GM23338 (cell line): Measurements from ENCODE around the gene TRAF3. TPM values are rescaled to one million over a fixed set of nuclear protein-coding genes. Genes with fewer than 3 reads are reported as not detected.
A peak's percentile ranks its signal among the peaks of the same experiment; 100 is the strongest.

Source experiments
- ATAC-seq: fragments of 200-7000 bp; cut with Tn5 transposase; 3 replicates; pipeline ENCODE4 v1.9.1; 2020
- DNase-seq: peaks from one replicate; pipeline ENCODE4 v3.0.0-alpha.2; 2015; ENCODE audit warnings: low spot score
- H2AFZ ChIP-seq: fragments of 200-600 bp; sonication (generic); 2 replicates; pipeline ENCODE4 v1.8.0; 2016; ENCODE audit warnings: antibody characterized with exemption, mild to moderate bottlenecking, moderate library complexity
- H3F3A ChIP-seq: fragments of 200-600 bp; sonication (generic); replicated peaks from 2 replicates; pipeline ENCODE4 v1.8.0; 2017; ENCODE audit warnings: antibody characterized with exemption, mixed run types, low read depth
- H3K27ac ChIP-seq: fragments of 200-600 bp; sonication (generic); 2 replicates; pipeline ENCODE4 v1.6.1; 2016; ENCODE audit warnings: low read depth
- H3K27me3 ChIP-seq: fragments of 200-600 bp; sonication (generic); 2 replicates; pipeline ENCODE4 v1.8.0; 2016; ENCODE audit warnings: mild to moderate bottlenecking, mixed run types, moderate library complexity; ENCODE audit not compliant: insufficient read depth
- H3K36me3 ChIP-seq: fragments of 200-600 bp; sonication (generic); 2 replicates; pipeline ENCODE4 v1.8.0; 2016; ENCODE audit warnings: mild to moderate bottlenecking; ENCODE audit not compliant: insufficient read depth
- H3K4me1 ChIP-seq: fragments of 200-600 bp; sonication (generic); 2 replicates; pipeline ENCODE4 v1.8.0; 2016; ENCODE audit warnings: mild to moderate bottlenecking, moderate library complexity; ENCODE audit not compliant: insufficient read depth
- H3K4me2 ChIP-seq: fragments of 200-600 bp; sonication (generic); 2 replicates; pipeline ENCODE4 v1.7.1; 2017; ENCODE audit warnings: mixed run types
- H3K4me3 ChIP-seq: fragments of 200-600 bp; sonication (generic); 2 replicates; pipeline ENCODE4 v1.6.1; 2016; ENCODE audit warnings: mixed run types
- H3K79me2 ChIP-seq: fragments of 200-600 bp; sonication (generic); replicated peaks from 2 replicates; pipeline ENCODE4 v1.8.0; 2017; ENCODE audit warnings: mild to moderate bottlenecking; ENCODE audit not compliant: insufficient read depth
- H3K9me2 ChIP-seq: fragments of 200-600 bp; sonication (generic); 2 replicates; pipeline ENCODE4 v1.8.0; 2017; ENCODE audit not compliant: insufficient read depth
- H4K20me1 ChIP-seq: fragments of 200-600 bp; sonication (generic); replicated peaks from 2 replicates; pipeline ENCODE4 v1.8.0; 2017; ENCODE audit warnings: mild to moderate bottlenecking; ENCODE audit not compliant: insufficient read depth
- H3K27ac Mint-ChIP-seq: 2 replicates; pipeline ENCODE4 v1.8.0; 2020; ENCODE audit warnings: inconsistent platforms, mild to moderate bottlenecking, moderate library complexity, mixed read lengths
- H3K27me3 Mint-ChIP-seq: 3 replicates; pipeline ENCODE4 v1.8.0; 2022; ENCODE audit warnings: low read depth, mild to moderate bottlenecking, moderate library complexity, mixed read lengths, inconsistent platforms; ENCODE audit not compliant: insufficient read depth, poor library complexity
- H3K36me3 Mint-ChIP-seq: 3 replicates; pipeline ENCODE4 v1.8.0; 2021; ENCODE audit warnings: low read depth, mild to moderate bottlenecking, inconsistent platforms, moderate library complexity, mixed read lengths
- H3K4me1 Mint-ChIP-seq: 3 replicates; pipeline ENCODE4 v1.8.0; 2020; ENCODE audit warnings: mild to moderate bottlenecking, inconsistent platforms, mixed read lengths
- H3K4me3 Mint-ChIP-seq: 3 replicates; pipeline ENCODE4 v1.8.0; 2021; ENCODE audit warnings: moderate library complexity, mild to moderate bottlenecking, inconsistent platforms, mixed read lengths
- H3K9me3 Mint-ChIP-seq: 3 replicates; pipeline ENCODE4 v1.8.0; 2020; ENCODE audit warnings: moderate library complexity, mild to moderate bottlenecking, inconsistent platforms, mixed read lengths
- CREB1 ChIP-seq: fragments of 250-450 bp; sonication (Bioruptor Pico); IDR thresholded peaks from 2 replicates; pipeline ENCODE4 v1.5.0; 2020; ENCODE audit warnings: low read depth, mild to moderate bottlenecking, moderate library complexity
- EZH2 ChIP-seq: fragments of 200-600 bp; sonication (generic); IDR thresholded peaks from one replicate; pipeline ENCODE4 v1.8.0; 2017; ENCODE audit warnings: antibody characterized with exemption, mild to moderate bottlenecking, low read depth; ENCODE audit not compliant: unreplicated experiment
- EZH2phosphoT487 ChIP-seq: fragments of 200-600 bp; sonication (generic); IDR thresholded peaks from one replicate; pipeline ENCODE4 v1.8.1; 2018; ENCODE audit warnings: antibody characterized with exemption; ENCODE audit not compliant: unreplicated experiment
- JUNB ChIP-seq: IDR thresholded peaks from one replicate; pipeline ENCODE4 v1.6.1; 2016; ENCODE audit warnings: antibody characterized with exemption; ENCODE audit not compliant: unreplicated experiment
- NANOG ChIP-seq: IDR thresholded peaks from 2 replicates; pipeline ENCODE4 v1.6.1; 2016; ENCODE audit warnings: antibody characterized with exemption, borderline replicate concordance
- POLR2AphosphoS5 ChIP-seq: IDR thresholded peaks from 2 replicates; pipeline ENCODE4 v1.6.1; 2016; ENCODE audit warnings: antibody characterized with exemption, low read depth
- STAT1 ChIP-seq: IDR thresholded peaks from one replicate; pipeline ENCODE4 v1.6.1; 2016; ENCODE audit warnings: antibody characterized with exemption; ENCODE audit not compliant: unreplicated experiment
- ZNF114 ChIP-seq: fragments of 250-450 bp; sonication (Bioruptor Pico); IDR thresholded peaks from 2 replicates; pipeline ENCODE4 v1.5.0; 2020; ENCODE audit warnings: mild to moderate bottlenecking, moderate library complexity
- ZNF331 ChIP-seq: fragments of 250-450 bp; sonication (Bioruptor Pico); IDR thresholded peaks from 2 replicates; pipeline ENCODE4 v1.5.0; 2020; ENCODE audit warnings: low read depth, mild to moderate bottlenecking, moderate library complexity
- polyA plus RNA-seq: library from polyadenylated mRNA; unstranded; fragments of >200 nt; fragmentation: Nextera tagmentation; extraction: Ambion mirVana; gene quantifications from 2 replicates; pipeline ENCODE4 v1.2.1, GENCODE V29; 2016
- total RNA-seq: library from RNA; depleted of rRNA; stranded (reverse); fragments of >200 nt; shearing (Covaris generic); gene quantifications from 2 replicates; pipeline ENCODE4 v1.2.3, GENCODE V29; 2014
- TF ChIP-seq, protein P1 (sequence below): IDR thresholded peaks from 2 replicates; pipeline ENCODE4 v1.6.1; 2016; ENCODE audit warnings: antibody characterized with exemption
- TF ChIP-seq, protein P2 (sequence below), 2 experiments: fragments of 200-600 bp in 1 of 2; sonication (generic) in 1 of 2; conservative IDR thresholded peaks; 2 replicates each; pipeline versions ENCODE4 v1.5.1 to v1.6.1; 2016 to 2017; ENCODE audit warnings: antibody characterized with exemption in 2 of 2, low read depth in 2 of 2, mild to moderate bottlenecking in 2 of 2, moderate library complexity in 1 of 2
- TF ChIP-seq, protein P3 (sequence below): fragments of 250-450 bp; sonication (Bioruptor Pico); IDR thresholded peaks from 2 replicates; pipeline ENCODE4 v1.5.0; 2020; ENCODE audit warnings: mild to moderate bottlenecking, moderate library complexity
- TF ChIP-seq, protein P4 (sequence below): IDR thresholded peaks from one replicate; pipeline ENCODE4 v1.6.1; 2018; ENCODE audit warnings: antibody characterized with exemption; ENCODE audit not compliant: unreplicated experiment

The TRAF3 gene
- total and polyA plus RNA-seq, 2 experiments from 2014 or later, result 3.7 to 9.3 TPM

DNA sequence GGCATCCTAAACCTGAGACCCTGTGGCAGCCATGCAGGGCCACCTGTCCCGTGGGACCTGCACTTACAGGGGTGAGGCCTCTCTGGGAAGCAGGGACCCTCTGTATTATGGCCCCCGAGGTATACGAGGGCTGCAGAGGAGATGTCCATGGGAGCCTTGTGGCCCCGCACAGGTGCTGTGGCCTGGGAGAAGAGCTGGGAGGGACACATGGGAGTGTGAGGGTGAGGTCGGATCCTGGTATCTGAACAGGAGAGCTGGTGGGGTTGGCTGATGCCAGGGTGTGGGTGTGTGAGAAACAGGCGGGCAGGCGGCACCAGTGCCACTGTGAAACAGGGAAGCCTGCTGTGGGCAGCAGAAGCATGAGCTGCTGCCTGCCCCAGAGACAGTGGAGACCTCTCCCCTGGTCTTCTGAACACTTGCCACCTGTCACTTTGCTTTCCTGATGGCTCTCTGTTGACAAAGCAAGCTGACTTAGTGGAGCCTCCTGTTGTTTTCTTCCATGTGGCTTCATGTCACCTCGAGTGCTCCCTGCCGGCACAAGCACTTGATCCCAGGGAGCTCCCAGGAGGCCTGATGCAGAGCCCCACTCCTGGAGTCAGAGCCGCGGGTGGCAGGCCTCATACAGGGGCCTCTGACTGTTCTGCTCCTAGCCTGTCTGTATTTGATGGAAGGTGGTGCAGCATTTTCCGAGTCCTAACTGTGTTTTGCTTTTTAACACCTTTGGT, 125.4 kb downstream of the TRAF3 start:
- H3K9me3 Mint-ChIP-seq, result peaks cover 22% of the 10 kb centered on the region
- peaks cover 4% of the 10 kb centered on the region for H3K27me3 Mint-ChIP-seq
- H3K4me2 ChIP-seq, result no peak overlapping the region
- peaks cover 33% of the 10 kb centered on the region for H3K36me3 Mint-ChIP-seq
- no peak overlapping the region for H3K4me3 ChIP-seq
- H4K20me1 ChIP-seq, result no peaks in the 10 kb centered on the region
- H3K36me3 ChIP-seq, result no peaks in the 10 kb centered on the region
- 0 out of 2 replicates have a peak, but pooled peaks cover 4% of the 10 kb centered on the region for H3F3A ChIP-seq
- DNase-seq, result no peak
- ATAC-seq, result no peak
- no peaks in the 10 kb centered on the region for H3K4me1 ChIP-seq
- peaks cover 4% of the 10 kb centered on the region; the same call in 2 of the 3 replicates for H3K4me1 Mint-ChIP-seq
- H2AFZ ChIP-seq, result no peak overlapping the region
- TF ChIP-seq ZNF331 (CRISPR knock-in tag) (no peak), EZH2 (no peak), NANOG (no peak), JUNB (no peak), STAT1 (no peak), EZH2phosphoT487 (no peak), CREB1 (CRISPR knock-in tag) (no peak), POLR2AphosphoS5 (no peak), ZNF114 (CRISPR knock-in tag) (no peak)
- TF ChIP-seq, protein P1, sequence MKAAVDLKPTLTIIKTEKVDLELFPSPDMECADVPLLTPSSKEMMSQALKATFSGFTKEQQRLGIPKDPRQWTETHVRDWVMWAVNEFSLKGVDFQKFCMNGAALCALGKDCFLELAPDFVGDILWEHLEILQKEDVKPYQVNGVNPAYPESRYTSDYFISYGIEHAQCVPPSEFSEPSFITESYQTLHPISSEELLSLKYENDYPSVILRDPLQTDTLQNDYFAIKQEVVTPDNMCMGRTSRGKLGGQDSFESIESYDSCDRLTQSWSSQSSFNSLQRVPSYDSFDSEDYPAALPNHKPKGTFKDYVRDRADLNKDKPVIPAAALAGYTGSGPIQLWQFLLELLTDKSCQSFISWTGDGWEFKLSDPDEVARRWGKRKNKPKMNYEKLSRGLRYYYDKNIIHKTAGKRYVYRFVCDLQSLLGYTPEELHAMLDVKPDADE, result no peak
- TF ChIP-seq, protein P2, sequence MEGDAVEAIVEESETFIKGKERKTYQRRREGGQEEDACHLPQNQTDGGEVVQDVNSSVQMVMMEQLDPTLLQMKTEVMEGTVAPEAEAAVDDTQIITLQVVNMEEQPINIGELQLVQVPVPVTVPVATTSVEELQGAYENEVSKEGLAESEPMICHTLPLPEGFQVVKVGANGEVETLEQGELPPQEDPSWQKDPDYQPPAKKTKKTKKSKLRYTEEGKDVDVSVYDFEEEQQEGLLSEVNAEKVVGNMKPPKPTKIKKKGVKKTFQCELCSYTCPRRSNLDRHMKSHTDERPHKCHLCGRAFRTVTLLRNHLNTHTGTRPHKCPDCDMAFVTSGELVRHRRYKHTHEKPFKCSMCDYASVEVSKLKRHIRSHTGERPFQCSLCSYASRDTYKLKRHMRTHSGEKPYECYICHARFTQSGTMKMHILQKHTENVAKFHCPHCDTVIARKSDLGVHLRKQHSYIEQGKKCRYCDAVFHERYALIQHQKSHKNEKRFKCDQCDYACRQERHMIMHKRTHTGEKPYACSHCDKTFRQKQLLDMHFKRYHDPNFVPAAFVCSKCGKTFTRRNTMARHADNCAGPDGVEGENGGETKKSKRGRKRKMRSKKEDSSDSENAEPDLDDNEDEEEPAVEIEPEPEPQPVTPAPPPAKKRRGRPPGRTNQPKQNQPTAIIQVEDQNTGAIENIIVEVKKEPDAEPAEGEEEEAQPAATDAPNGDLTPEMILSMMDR (conservative IDR thresholded peaks at IDR 0.05; ENCODE audit: low read depth in 2 of 2), result no peak
- TF ChIP-seq, protein P3, sequence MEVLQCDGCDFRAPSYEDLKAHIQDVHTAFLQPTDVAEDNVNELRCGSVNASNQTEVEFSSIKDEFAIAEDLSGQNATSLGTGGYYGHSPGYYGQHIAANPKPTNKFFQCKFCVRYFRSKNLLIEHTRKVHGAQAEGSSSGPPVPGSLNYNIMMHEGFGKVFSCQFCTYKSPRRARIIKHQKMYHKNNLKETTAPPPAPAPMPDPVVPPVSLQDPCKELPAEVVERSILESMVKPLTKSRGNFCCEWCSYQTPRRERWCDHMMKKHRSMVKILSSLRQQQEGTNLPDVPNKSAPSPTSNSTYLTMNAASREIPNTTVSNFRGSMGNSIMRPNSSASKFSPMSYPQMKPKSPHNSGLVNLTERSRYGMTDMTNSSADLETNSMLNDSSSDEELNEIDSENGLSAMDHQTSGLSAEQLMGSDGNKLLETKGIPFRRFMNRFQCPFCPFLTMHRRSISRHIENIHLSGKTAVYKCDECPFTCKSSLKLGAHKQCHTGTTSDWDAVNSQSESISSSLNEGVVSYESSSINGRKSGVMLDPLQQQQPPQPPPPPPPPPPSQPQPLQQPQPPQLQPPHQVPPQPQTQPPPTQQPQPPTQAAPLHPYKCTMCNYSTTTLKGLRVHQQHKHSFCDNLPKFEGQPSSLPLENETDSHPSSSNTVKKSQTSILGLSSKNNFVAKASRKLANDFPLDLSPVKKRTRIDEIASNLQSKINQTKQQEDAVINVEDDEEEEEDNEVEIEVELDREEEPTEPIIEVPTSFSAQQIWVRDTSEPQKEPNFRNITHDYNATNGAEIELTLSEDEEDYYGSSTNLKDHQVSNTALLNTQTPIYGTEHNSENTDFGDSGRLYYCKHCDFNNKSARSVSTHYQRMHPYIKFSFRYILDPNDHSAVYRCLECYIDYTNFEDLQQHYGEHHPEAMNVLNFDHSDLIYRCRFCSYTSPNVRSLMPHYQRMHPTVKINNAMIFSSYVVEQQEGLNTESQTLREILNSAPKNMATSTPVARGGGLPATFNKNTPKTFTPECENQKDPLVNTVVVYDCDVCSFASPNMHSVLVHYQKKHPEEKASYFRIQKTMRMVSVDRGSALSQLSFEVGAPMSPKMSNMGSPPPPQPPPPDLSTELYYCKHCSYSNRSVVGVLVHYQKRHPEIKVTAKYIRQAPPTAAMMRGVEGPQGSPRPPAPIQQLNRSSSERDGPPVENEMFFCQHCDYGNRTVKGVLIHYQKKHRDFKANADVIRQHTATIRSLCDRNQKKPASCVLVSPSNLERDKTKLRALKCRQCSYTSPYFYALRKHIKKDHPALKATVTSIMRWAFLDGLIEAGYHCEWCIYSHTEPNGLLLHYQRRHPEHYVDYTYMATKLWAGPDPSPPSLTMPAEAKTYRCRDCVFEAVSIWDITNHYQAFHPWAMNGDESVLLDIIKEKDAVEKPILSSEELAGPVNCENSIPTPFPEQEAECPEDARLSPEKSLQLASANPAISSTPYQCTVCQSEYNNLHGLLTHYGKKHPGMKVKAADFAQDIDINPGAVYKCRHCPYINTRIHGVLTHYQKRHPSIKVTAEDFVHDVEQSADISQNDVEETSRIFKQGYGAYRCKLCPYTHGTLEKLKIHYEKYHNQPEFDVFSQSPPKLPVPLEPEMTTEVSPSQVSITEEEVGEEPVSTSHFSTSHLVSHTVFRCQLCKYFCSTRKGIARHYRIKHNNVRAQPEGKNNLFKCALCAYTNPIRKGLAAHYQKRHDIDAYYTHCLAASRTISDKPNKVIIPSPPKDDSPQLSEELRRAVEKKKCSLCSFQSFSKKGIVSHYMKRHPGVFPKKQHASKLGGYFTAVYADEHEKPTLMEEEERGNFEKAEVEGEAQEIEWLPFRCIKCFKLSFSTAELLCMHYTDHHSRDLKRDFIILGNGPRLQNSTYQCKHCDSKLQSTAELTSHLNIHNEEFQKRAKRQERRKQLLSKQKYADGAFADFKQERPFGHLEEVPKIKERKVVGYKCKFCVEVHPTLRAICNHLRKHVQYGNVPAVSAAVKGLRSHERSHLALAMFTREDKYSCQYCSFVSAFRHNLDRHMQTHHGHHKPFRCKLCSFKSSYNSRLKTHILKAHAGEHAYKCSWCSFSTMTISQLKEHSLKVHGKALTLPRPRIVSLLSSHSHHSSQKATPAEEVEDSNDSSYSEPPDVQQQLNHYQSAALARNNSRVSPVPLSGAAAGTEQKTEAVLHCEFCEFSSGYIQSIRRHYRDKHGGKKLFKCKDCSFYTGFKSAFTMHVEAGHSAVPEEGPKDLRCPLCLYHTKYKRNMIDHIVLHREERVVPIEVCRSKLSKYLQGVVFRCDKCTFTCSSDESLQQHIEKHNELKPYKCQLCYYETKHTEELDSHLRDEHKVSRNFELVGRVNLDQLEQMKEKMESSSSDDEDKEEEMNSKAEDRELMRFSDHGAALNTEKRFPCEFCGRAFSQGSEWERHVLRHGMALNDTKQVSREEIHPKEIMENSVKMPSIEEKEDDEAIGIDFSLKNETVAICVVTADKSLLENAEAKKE (CRISPR knock-in tag), result no peak
- TF ChIP-seq, protein P4, sequence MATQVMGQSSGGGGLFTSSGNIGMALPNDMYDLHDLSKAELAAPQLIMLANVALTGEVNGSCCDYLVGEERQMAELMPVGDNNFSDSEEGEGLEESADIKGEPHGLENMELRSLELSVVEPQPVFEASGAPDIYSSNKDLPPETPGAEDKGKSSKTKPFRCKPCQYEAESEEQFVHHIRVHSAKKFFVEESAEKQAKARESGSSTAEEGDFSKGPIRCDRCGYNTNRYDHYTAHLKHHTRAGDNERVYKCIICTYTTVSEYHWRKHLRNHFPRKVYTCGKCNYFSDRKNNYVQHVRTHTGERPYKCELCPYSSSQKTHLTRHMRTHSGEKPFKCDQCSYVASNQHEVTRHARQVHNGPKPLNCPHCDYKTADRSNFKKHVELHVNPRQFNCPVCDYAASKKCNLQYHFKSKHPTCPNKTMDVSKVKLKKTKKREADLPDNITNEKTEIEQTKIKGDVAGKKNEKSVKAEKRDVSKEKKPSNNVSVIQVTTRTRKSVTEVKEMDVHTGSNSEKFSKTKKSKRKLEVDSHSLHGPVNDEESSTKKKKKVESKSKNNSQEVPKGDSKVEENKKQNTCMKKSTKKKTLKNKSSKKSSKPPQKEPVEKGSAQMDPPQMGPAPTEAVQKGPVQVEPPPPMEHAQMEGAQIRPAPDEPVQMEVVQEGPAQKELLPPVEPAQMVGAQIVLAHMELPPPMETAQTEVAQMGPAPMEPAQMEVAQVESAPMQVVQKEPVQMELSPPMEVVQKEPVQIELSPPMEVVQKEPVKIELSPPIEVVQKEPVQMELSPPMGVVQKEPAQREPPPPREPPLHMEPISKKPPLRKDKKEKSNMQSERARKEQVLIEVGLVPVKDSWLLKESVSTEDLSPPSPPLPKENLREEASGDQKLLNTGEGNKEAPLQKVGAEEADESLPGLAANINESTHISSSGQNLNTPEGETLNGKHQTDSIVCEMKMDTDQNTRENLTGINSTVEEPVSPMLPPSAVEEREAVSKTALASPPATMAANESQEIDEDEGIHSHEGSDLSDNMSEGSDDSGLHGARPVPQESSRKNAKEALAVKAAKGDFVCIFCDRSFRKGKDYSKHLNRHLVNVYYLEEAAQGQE, result no peak
- no peak overlapping the region for H3K27ac ChIP-seq
- H3K27me3 ChIP-seq, result no peaks in the 10 kb centered on the region
- H3K79me2 ChIP-seq, result no peaks in the 10 kb centered on the region
- 0 out of 2 replicates have a peak overlapping the region, but pooled peaks have one; percentile 52 for H3K27ac Mint-ChIP-seq
- H3K9me2 ChIP-seq, result no peaks in the 10 kb centered on the region
- H3K4me3 Mint-ChIP-seq, result no peak overlapping the region
